IMR-90 (cell line): ENCODE data around the gene MICB. TPM values are rescaled to one million over a fixed set of nuclear protein-coding genes. Genes with fewer than 3 reads are reported as not detected.
A peak's percentile ranks its signal among the peaks of the same experiment; 100 is the strongest.

Source experiments
- ATAC-seq: fragments of 200-7000 bp; cut with Tn5 transposase; 2 replicates; pipeline ENCODE4 v1.9.1; 2020; ENCODE audit warnings: low read depth, mild to moderate bottlenecking, moderate library complexity
- BruUV-seq: library from RNA; stranded (reverse); fragments of 400-500 nt; replicated peaks from 2 replicates; lab custom pipeline; 2021; lab: Mats Ljungman, UMichigan
- CTCF ChIA-PET: fragments of 300-600 bp; formaldehyde crosslinking; extraction: SDS; loops from one replicate; lab custom pipeline; 2021; ENCODE audit warnings: antibody characterized with exemption; lab: Yijun Ruan, JAX
- POLR2A ChIA-PET: fragments of 300-600 bp; sonication (Branson Sonifier 250); formaldehyde crosslinking; loops from one replicate; lab custom pipeline; 2022; ENCODE audit warnings: antibody characterized with exemption; ENCODE audit not compliant: unreplicated experiment; lab: Charles Lee
- DNase-seq: peaks from one replicate; pipeline ENCODE4 v3.0.0; 2013
- H2AFZ ChIP-seq: replicated peaks from 2 replicates; pipeline ENCODE3; 2013; ENCODE audit warnings: low read length, mild to moderate bottlenecking; ENCODE audit not compliant: poor library complexity
- H2AK5ac ChIP-seq: 2 replicates; pipeline ENCODE4 v1.6.1; 2013; ENCODE audit warnings: low read depth, low read length, inconsistent platforms
- H2AK9ac ChIP-seq: replicated peaks from 2 replicates; pipeline ENCODE3; 2013; ENCODE audit warnings: mild to moderate bottlenecking, low read depth, low read length, moderate library complexity; ENCODE audit not compliant: poor library complexity
- H2BK120ac ChIP-seq: 2 replicates; pipeline ENCODE4 v1.6.1; 2013; ENCODE audit warnings: low read depth, low read length, inconsistent platforms
- H2BK15ac ChIP-seq: 3 replicates; pipeline ENCODE4 v1.6.1; 2013; ENCODE audit warnings: low read depth, low read length, inconsistent platforms
- H2BK20ac ChIP-seq: 2 replicates; pipeline ENCODE4 v1.6.1; 2013; ENCODE audit warnings: low read depth, mild to moderate bottlenecking, inconsistent platforms, low read length, moderate library complexity
- H2BK5ac ChIP-seq: 2 replicates; pipeline ENCODE4 v1.6.1; 2013; ENCODE audit warnings: mild to moderate bottlenecking, low read depth, low read length, inconsistent platforms; ENCODE audit not compliant: poor library complexity, severe bottlenecking
- H3K14ac ChIP-seq: replicated peaks from 2 replicates; pipeline ENCODE4 v1.6.1; 2013; ENCODE audit warnings: low read depth, low read length, inconsistent platforms
- H3K18ac ChIP-seq: 2 replicates; pipeline ENCODE4 v1.6.1; 2013; ENCODE audit warnings: low read depth, low read length, control low read depth
- H3K23ac ChIP-seq: 2 replicates; pipeline ENCODE4 v1.6.1; 2013; ENCODE audit warnings: low read depth, low read length, inconsistent platforms
- H3K27ac ChIP-seq: 2 replicates; pipeline ENCODE4 v1.5.1; 2013; ENCODE audit warnings: mild to moderate bottlenecking, control low read depth, low read length; ENCODE audit not compliant: insufficient read depth
- H3K27me3 ChIP-seq: 2 replicates; pipeline ENCODE4 v1.6.1; 2013; ENCODE audit warnings: low read length; ENCODE audit not compliant: control insufficient read depth, insufficient read depth
- H3K36me3 ChIP-seq: 2 replicates; pipeline ENCODE4 v1.6.1; 2013; ENCODE audit warnings: low read length, mixed read lengths; ENCODE audit not compliant: control insufficient read depth, insufficient read depth
- H3K4ac ChIP-seq: 2 replicates; pipeline ENCODE4 v1.6.1; 2013; ENCODE audit warnings: low read depth, low read length, inconsistent platforms
- H3K4me1 ChIP-seq: 2 replicates; pipeline ENCODE4 v1.6.1; 2013; ENCODE audit warnings: low read length, mixed read lengths; ENCODE audit not compliant: control insufficient read depth, insufficient read depth
- H3K4me2 ChIP-seq: 2 replicates; pipeline ENCODE4 v1.6.1; 2013; ENCODE audit warnings: low read depth, mild to moderate bottlenecking, control low read depth, low read length, moderate library complexity
- H3K4me3 ChIP-seq: 2 replicates; pipeline ENCODE4 v1.5.1; 2013; ENCODE audit warnings: low read depth, mild to moderate bottlenecking, control low read depth, low read length, moderate library complexity; ENCODE audit not compliant: insufficient read depth
- H3K56ac ChIP-seq: 2 replicates; pipeline ENCODE4 v1.6.1; 2013; ENCODE audit warnings: low read length, inconsistent platforms; ENCODE audit not compliant: insufficient read depth; ENCODE audit errors: extremely low read depth
- H3K79me1 ChIP-seq, 2 experiments: 2 replicates each; pipeline ENCODE4 v1.6.1; 2013; ENCODE audit warnings: low read length in 2 of 2, inconsistent platforms in 1 of 2, low read depth in 1 of 2
- H3K9ac ChIP-seq: 2 replicates; pipeline ENCODE4 v1.6.1; 2013; ENCODE audit warnings: low read depth, low read length, control low read depth
- H3K9me1 ChIP-seq: 2 replicates; pipeline ENCODE4 v1.6.1; 2013; ENCODE audit warnings: low read length, inconsistent platforms; ENCODE audit not compliant: insufficient read depth
- H3K9me3 ChIP-seq: 2 replicates; pipeline ENCODE4 v1.6.1; 2013; ENCODE audit warnings: low read length; ENCODE audit not compliant: control insufficient read depth, insufficient read depth
- H4K20me1 ChIP-seq: 2 replicates; pipeline ENCODE4 v1.6.1; 2013; ENCODE audit warnings: low read length, inconsistent platforms; ENCODE audit not compliant: insufficient read depth
- H4K5ac ChIP-seq: 2 replicates; pipeline ENCODE4 v1.6.1; 2013; ENCODE audit warnings: mild to moderate bottlenecking, low read depth, low read length, control low read depth
- H4K8ac ChIP-seq, 2 experiments: 2 replicates each; pipeline ENCODE4 v1.6.1; 2013; ENCODE audit warnings: low read depth in 2 of 2, low read length in 2 of 2, control low read depth in 1 of 2, inconsistent platforms in 1 of 2
- H4K91ac ChIP-seq: 2 replicates; pipeline ENCODE4 v1.6.1; 2013; ENCODE audit warnings: low read depth, low read length, inconsistent platforms; ENCODE audit not compliant: insufficient read depth
- CHD1 ChIP-seq: IDR thresholded peaks from 2 replicates; pipeline ENCODE4 v1.6.1; 2012; ENCODE audit warnings: low read depth, low read length, improper control_type of control experiment
- ELK1 ChIP-seq: fragments of 150-350 bp; IDR thresholded peaks from 2 replicates; pipeline ENCODE4 v1.6.1; 2016; ENCODE audit warnings: low read depth, mild to moderate bottlenecking, low read length, moderate library complexity, borderline replicate concordance
- NFE2L2 ChIP-seq: fragments of 150-350 bp; IDR thresholded peaks from 2 replicates; pipeline ENCODE4 v1.6.1; 2016; ENCODE audit warnings: low read depth, mild to moderate bottlenecking, low read length
- RFX5 ChIP-seq: IDR thresholded peaks from 2 replicates; pipeline ENCODE4 v1.8.0; 2012; ENCODE audit warnings: low read depth, mild to moderate bottlenecking, low read length, moderate library complexity
- USF2 ChIP-seq: fragments of 150-350 bp; IDR thresholded peaks from 2 replicates; pipeline ENCODE4 v1.6.1; 2017; ENCODE audit warnings: mild to moderate bottlenecking, antibody characterized with exemption, low read length, low read depth
- WGBS, 2 experiments: methylation state at CpG; one replicate each; pipeline versions ENCODE4 v1.1.5 to v1.1.7; 2013; ENCODE audit warnings: missing lambda C conversion rate in 2 of 2; ENCODE audit not compliant: insufficient read length in 1 of 2; ENCODE audit errors: extremely low coverage in 2 of 2; 5-methylcytosine and 5-hydroxymethylcytosine counted together
- dilution Hi-C: fragments of 300-500 bp; cut with HindIII; formaldehyde crosslinking; loops from one replicate; pipeline ENCODE4 v1.14.3; 2018; ENCODE audit warnings: low sequenced_read_pairs; ENCODE audit not compliant: unreplicated experiment
- in situ Hi-C: fragments of 300-500 bp; cut with MboI; formaldehyde crosslinking; loops from 3 replicates; pipeline ENCODE4 v1.14.3; 2019; ENCODE audit warnings: low sequenced_read_pairs, inconsistent platforms, mixed read lengths
- intact Hi-C: fragments of 100-400 bp; cut with micrococcal nuclease; formaldehyde crosslinking; loops from 2 replicates; pipeline ENCODE4 v1.10.0; 2022
- polyA plus RNA-seq, 3 experiments: library from polyadenylated mRNA; depleted of rRNA; stranded (reverse); fragments of >200 nt; gene quantifications; 2 replicates each; pipeline ENCODE4 v1.2.3, GENCODE V29; 2012; ENCODE audit warnings: low replicate concordance in 1 of 3
- total RNA-seq: library from RNA; depleted of rRNA; stranded (reverse); fragments of >200 nt; gene quantifications from 2 replicates; pipeline ENCODE4 v1.2.3, GENCODE V29; 2012

The MICB gene
- total and polyA plus RNA-seq, 2 of the 4 experiments (the other 2 are of a cell fraction) = 9.6 to 11.1 TPM

- TF ChIP-seq CHD1 = no peak
These were observed 35.6 kb upstream of the MICB start (continued) for GRCh38 chr6:31462026-31462963.

GRCh38 chr6:31462964-31463870 lies 34.7 kb upstream of the MICB start:
- Histone ChIP-seq H3K18ac (no peak overlapping the region), H3K9me3 (no peaks in the 10 kb centered on the region), H3K9me1 (no peaks in the 10 kb centered on the region), H3K4me1 (no peaks in the 10 kb centered on the region), H2BK5ac (no peak overlapping the region), H3K23ac (no peak overlapping the region), H3K14ac (no peak overlapping the region), H3K27me3 (peaks cover 35% of the 10 kb centered on the region), H2AK5ac (no peak overlapping the region), H4K5ac (no peak overlapping the region), H3K4me2 (no peak overlapping the region; the same call in 1 of the 2 replicates), H2BK15ac (no peak overlapping the region), H3K56ac (no peak overlapping the region), H2AFZ (peak overlapping the region; percentile 75), H4K8ac (no peak overlapping the region), H3K79me1 (no peaks in the 10 kb centered on the region), H3K9ac (no peak overlapping the region), H4K20me1 (no peaks in the 10 kb centered on the region), H2BK120ac (no peak overlapping the region), H3K4ac (no peak overlapping the region), H3K36me3 (no peaks in the 10 kb centered on the region), H4K91ac (no peak overlapping the region), H2AK9ac (no peak overlapping the region), H3K4me3 (no peak overlapping the region), H3K27ac (no peak overlapping the region), H2BK20ac (no peak overlapping the region)
- 67% methylated on average over 5 of the region's 29 CpGs; no CpG with 5 or more reads in 1 of the 2 experiments for WGBS, 2 experiments
- ChIA-PET POLR2A (no interaction called here), CTCF (no interaction called here)
- intact Hi-C loops (no loop called here), dilution Hi-C loops (no loop called here), in situ Hi-C loops (no loop called here)
- TF ChIP-seq USF2 (no peak), RFX5 (peak; percentile 98), ELK1 (no peak), NFE2L2 (no peak)
- BruUV-seq = no TSS peak
- ATAC-seq = peak; percentile 87
- peak; percentile 60 for DNase-seq
